ENCODE measurements around the gene LRBA.

Gene LRBA

DNA sequence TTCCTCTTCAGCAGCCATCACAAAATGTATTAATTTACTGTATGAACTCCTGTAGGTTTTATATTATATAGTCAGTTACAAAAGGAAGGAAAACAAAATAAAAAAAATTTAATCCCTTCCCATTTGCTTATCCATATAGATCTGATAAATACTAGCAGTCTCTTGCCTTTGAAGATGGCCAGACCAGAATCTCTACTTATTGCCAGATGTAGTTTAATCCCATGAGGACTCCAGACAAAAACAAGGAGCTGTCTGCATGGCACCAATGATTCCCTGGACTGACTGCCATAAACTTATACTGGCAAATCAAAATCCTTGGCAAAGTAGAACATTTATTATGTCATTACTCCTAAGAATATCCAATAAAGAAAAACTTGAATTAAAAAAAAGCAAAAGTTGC, 656.4 kb downstream of the LRBA start:
- no peak overlapping the region for H3K4me3 ChIP-seq (ENCODE audit: low read length in 2 of 2)
- H3K4me1 ChIP-seq (ENCODE audit: control insufficient read depth, insufficient read depth, low read length): no peaks in the 10 kb centered on the region
- H3K9ac ChIP-seq (ENCODE audit: low read length in 2 of 2): no peak overlapping the region
- no peaks in the 10 kb centered on the region for H3K36me3 ChIP-seq (ENCODE audit: control insufficient read depth in 2 of 2, insufficient read depth in 2 of 2, low read length in 2 of 2)
- no peak overlapping the region for H3K27ac ChIP-seq (ENCODE audit: low read length)
- no peaks in the 10 kb centered on the region for H3K9me3 ChIP-seq (ENCODE audit: control insufficient read depth in 2 of 2, low read length in 2 of 2)
- H3K27me3 ChIP-seq (ENCODE audit: control insufficient read depth in 1 of 2, insufficient read depth in 2 of 2, low read length in 2 of 2): no peaks in the 10 kb centered on the region

DNA sequence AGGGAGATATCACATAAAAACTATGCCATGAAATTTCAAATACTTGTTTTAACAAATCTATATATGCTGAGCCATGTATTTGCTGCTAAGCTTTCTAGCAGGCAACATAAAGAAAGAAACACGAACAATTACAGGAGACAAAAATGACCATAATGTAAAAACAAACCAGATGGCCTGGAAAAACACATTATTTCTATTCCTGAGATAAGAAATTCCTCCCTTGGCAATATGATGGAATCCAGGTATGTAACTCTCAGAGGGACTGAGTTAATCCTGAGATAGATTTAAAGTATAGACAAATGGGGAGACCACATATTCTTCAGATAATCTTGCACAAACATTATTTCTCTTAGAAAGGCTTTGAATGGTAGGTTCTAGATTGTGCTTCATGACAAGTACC, 657.3 kb downstream of the LRBA start:
- Histone ChIP-seq H3K27ac (ENCODE audit: low read length) (no peak overlapping the region), H3K9me3 (ENCODE audit: control insufficient read depth in 2 of 2, low read length in 2 of 2) (no peaks in the 10 kb centered on the region), H3K27me3 (ENCODE audit: control insufficient read depth in 1 of 2, insufficient read depth in 2 of 2, low read length in 2 of 2) (no peaks in the 10 kb centered on the region), H3K9ac (ENCODE audit: low read length in 2 of 2) (no peak overlapping the region), H3K4me1 (ENCODE audit: control insufficient read depth, insufficient read depth, low read length) (no peaks in the 10 kb centered on the region), H3K36me3 (ENCODE audit: control insufficient read depth in 2 of 2, insufficient read depth in 2 of 2, low read length in 2 of 2) (no peaks in the 10 kb centered on the region), H3K4me3 (ENCODE audit: low read length in 2 of 2) (no peak overlapping the region)

DNA sequence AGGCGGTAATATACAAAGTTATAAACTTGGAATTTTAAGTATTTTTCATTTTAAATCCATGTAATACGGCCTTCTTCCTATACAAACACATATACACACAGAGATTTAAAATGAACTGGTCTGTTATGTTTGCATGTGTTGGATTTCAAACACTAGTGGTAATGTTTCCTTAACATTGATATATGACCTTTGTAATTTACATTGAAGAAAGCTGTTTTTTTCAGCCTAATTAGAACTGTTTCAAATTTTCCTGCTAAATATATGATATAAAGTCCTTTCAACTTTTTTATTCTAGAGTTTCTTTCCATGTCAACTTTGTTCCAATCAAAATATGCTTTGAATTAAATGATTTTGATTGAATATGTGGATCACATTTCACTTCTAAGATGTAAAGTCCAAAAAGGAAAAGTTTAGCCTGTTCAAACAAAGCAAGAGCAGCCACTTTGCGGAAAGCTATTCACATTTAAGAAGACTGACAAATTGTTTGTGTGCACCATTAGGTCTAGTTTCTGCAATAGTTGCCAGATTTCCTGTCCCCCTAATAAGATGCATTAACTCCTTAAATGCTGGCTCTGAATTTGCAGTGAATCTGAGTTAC, 659.1 kb downstream of the LRBA start:
- no peak overlapping the region for H3K9ac ChIP-seq (ENCODE audit: low read length in 2 of 2)
- H3K27ac ChIP-seq (ENCODE audit: low read length): no peak overlapping the region
- H3K36me3 ChIP-seq (ENCODE audit: control insufficient read depth in 2 of 2, insufficient read depth in 2 of 2, low read length in 2 of 2): no peaks in the 10 kb centered on the region
- no peaks in the 10 kb centered on the region for H3K9me3 ChIP-seq (ENCODE audit: control insufficient read depth in 2 of 2, low read length in 2 of 2)
- no peak overlapping the region for H3K4me3 ChIP-seq (ENCODE audit: low read length in 2 of 2)
- no peaks in the 10 kb centered on the region for H3K27me3 ChIP-seq (ENCODE audit: control insufficient read depth in 1 of 2, insufficient read depth in 2 of 2, low read length in 2 of 2)
- no peaks in the 10 kb centered on the region for H3K4me1 ChIP-seq (ENCODE audit: control insufficient read depth, insufficient read depth, low read length)

DNA sequence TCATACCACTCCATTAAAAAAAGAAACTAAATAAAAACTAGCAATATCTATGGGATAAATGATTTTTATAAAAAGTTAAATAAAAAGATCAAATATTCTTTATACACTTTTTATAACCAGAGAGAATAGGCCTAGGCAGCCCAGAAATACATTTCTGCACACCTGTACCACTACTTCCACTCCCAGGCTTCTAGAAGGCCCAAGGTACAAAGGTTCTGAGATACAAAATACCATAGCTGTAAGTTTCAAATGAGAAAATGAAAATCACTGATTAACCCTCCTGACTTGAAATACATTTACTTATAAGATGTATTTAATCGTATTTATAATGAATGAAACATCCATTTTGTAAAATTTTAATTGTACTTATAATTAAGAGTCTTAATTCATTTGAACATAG, 659.7 kb downstream of the LRBA start:
- no peak overlapping the region for H3K9ac ChIP-seq (ENCODE audit: low read length in 2 of 2)
- H3K27ac ChIP-seq (ENCODE audit: low read length): no peak overlapping the region
- H3K4me3 ChIP-seq (ENCODE audit: low read length in 2 of 2): no peak overlapping the region
- no peaks in the 10 kb centered on the region for H3K9me3 ChIP-seq (ENCODE audit: control insufficient read depth in 2 of 2, low read length in 2 of 2)
- H3K36me3 ChIP-seq (ENCODE audit: control insufficient read depth in 2 of 2, insufficient read depth in 2 of 2, low read length in 2 of 2): no peaks in the 10 kb centered on the region
- no peaks in the 10 kb centered on the region for H3K27me3 ChIP-seq (ENCODE audit: control insufficient read depth in 1 of 2, insufficient read depth in 2 of 2, low read length in 2 of 2)
- H3K4me1 ChIP-seq (ENCODE audit: control insufficient read depth, insufficient read depth, low read length): no peaks in the 10 kb centered on the region

DNA sequence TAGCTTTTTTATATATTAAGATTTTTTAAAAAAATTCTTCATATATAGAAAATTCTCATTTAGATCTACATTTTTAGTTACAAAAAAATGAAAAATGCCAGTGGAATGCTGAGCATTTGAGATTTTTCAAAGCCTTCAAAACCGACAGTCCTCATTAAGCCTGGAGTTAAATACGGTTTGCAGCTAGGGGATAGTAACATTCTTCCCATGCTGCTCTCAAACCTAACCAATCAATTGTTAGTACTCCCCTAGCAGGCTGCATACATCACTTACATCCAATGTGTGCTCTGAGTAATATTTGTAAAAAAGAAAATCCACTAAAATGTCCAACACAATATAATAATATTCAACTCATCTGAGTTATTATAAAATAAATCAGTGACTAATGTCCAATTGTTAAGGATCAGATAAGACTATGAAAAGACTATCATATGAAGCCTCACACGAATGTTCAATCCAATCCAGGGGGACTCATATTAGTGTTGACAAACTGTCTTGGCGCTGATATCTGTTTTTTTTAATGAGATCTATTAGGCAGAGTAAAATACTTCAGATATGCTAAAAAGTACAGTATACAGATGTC, 660.8 kb downstream of the LRBA start:
- Histone ChIP-seq H3K9ac (ENCODE audit: low read length in 2 of 2) (no peak overlapping the region), H3K9me3 (ENCODE audit: control insufficient read depth in 2 of 2, low read length in 2 of 2) (no peaks in the 10 kb centered on the region), H3K4me3 (ENCODE audit: low read length in 2 of 2) (no peak overlapping the region), H3K36me3 (ENCODE audit: control insufficient read depth in 2 of 2, insufficient read depth in 2 of 2, low read length in 2 of 2) (no peaks in the 10 kb centered on the region), H3K27ac (ENCODE audit: low read length) (no peak overlapping the region), H3K27me3 (ENCODE audit: control insufficient read depth in 1 of 2, insufficient read depth in 2 of 2, low read length in 2 of 2) (no peaks in the 10 kb centered on the region), H3K4me1 (ENCODE audit: control insufficient read depth, insufficient read depth, low read length) (no peaks in the 10 kb centered on the region)

DNA sequence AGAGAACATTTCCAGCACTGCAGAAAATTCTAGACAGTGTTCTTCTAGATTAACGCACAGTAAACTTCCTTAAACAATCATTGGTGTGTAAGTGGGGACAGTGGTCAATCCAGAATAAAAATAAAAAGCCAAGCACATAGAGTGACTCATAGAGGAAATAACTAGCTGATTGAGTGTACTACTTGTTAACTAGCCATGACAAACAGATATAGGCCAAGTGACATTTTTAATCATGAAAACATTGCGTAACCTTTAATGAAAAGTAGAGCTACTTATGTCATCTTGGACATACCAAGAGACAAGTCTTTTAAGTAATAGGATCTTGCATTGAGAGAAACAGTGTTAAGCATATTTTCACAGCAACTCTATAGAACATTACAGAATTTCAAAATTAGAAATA, 667.0 kb downstream of the LRBA start:
- Histone ChIP-seq H3K9ac (ENCODE audit: low read length in 2 of 2) (no peak overlapping the region), H3K4me3 (ENCODE audit: low read length in 2 of 2) (no peak overlapping the region), H3K9me3 (ENCODE audit: control insufficient read depth in 2 of 2, low read length in 2 of 2) (no peaks in the 10 kb centered on the region), H3K4me1 (ENCODE audit: control insufficient read depth, insufficient read depth, low read length) (no peaks in the 10 kb centered on the region), H3K27ac (ENCODE audit: low read length) (no peak overlapping the region), H3K36me3 (ENCODE audit: control insufficient read depth in 2 of 2, insufficient read depth in 2 of 2, low read length in 2 of 2) (no peaks in the 10 kb centered on the region), H3K27me3 (ENCODE audit: control insufficient read depth in 1 of 2, insufficient read depth in 2 of 2, low read length in 2 of 2) (no peaks in the 10 kb centered on the region)

DNA sequence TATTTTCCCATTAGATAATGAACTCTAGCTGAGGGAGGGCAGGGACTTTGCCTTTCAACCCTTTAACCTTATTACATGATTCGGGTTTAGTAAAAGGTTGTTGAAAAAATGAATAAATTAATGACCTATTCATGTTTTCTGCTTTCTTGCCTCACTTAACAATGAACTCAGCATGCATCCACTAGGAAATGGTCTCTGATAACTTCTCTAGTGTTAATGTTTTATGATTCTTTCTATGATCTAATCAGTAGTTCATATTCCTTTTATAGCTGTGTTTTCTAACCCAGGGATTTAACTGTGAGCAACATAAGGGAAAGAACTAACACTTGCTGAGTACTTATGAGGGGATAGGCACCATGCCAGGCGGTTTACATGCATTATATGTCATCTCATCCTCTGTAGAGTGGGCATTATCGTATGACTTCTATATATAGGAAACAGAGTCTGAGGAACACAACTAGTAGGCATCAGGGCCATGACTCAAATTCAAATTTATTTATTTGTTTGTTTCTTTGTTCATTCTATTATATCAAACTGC, 669.8 kb downstream of the LRBA start:
- no peaks in the 10 kb centered on the region for H3K36me3 ChIP-seq (ENCODE audit: control insufficient read depth in 2 of 2, insufficient read depth in 2 of 2, low read length in 2 of 2)
- no peaks in the 10 kb centered on the region for H3K4me1 ChIP-seq (ENCODE audit: control insufficient read depth, insufficient read depth, low read length)
- H3K27ac ChIP-seq (ENCODE audit: low read length): no peak overlapping the region
- no peaks in the 10 kb centered on the region for H3K9me3 ChIP-seq (ENCODE audit: control insufficient read depth in 2 of 2, low read length in 2 of 2)
- no peak overlapping the region for H3K9ac ChIP-seq (ENCODE audit: low read length in 2 of 2)
- no peaks in the 10 kb centered on the region for H3K27me3 ChIP-seq (ENCODE audit: control insufficient read depth in 1 of 2, insufficient read depth in 2 of 2, low read length in 2 of 2)
- no peak overlapping the region for H3K4me3 ChIP-seq (ENCODE audit: low read length in 2 of 2)

DNA sequence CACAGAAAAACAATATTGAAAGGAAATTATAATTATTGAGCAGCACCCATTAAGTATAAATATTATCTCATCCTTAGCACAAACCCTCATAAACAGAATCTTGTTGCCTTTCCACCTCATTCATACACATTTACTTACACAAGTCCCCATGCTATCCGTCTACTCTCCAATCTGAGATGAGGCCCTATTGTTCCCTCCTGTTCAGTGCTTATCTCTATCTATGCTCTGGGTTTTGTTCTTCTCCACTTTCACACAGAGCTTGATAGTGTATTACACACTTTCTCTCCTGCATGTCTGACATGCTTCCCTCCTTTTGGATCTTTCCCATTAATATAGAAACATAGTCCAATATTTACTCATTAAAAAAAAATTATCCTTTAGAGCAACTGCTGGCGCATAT, 671.3 kb downstream of the LRBA start:
- Histone ChIP-seq H3K27me3 (ENCODE audit: control insufficient read depth in 1 of 2, insufficient read depth in 2 of 2, low read length in 2 of 2) (no peaks in the 10 kb centered on the region), H3K4me1 (ENCODE audit: control insufficient read depth, insufficient read depth, low read length) (no peaks in the 10 kb centered on the region), H3K9ac (ENCODE audit: low read length in 2 of 2) (no peak overlapping the region), H3K27ac (ENCODE audit: low read length) (no peak overlapping the region), H3K4me3 (ENCODE audit: low read length in 2 of 2) (no peak overlapping the region), H3K36me3 (ENCODE audit: control insufficient read depth in 2 of 2, insufficient read depth in 2 of 2, low read length in 2 of 2) (no peaks in the 10 kb centered on the region), H3K9me3 (ENCODE audit: control insufficient read depth in 2 of 2, low read length in 2 of 2) (no peaks in the 10 kb centered on the region)

DNA sequence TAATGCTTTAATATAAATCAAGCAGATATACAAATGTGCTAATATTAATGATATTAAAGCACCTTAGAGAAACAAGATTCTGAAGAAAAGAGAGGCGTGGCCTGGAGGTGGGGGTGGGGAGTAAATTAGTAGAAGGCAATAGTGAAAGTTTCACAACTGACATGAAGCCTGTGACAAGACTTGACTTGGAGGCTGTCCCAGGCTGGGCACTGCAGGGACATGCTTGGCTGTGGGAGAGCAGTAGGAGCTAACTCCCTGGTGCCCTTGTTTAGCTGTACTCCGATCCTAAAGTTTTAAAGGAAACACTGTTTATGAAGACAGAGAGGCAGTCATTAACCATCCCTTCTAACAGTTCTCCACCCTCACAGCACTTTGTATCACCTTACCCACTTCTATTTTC, 672.1 kb downstream of the LRBA start:
- H3K27me3 ChIP-seq (ENCODE audit: control insufficient read depth in 1 of 2, insufficient read depth in 2 of 2, low read length in 2 of 2): no peaks in the 10 kb centered on the region
- H3K9ac ChIP-seq (ENCODE audit: low read length in 2 of 2): no peak overlapping the region
- H3K4me1 ChIP-seq (ENCODE audit: control insufficient read depth, insufficient read depth, low read length): peaks cover 3% of the 10 kb centered on the region
- no peaks in the 10 kb centered on the region for H3K36me3 ChIP-seq (ENCODE audit: control insufficient read depth in 2 of 2, insufficient read depth in 2 of 2, low read length in 2 of 2)
- H3K27ac ChIP-seq (ENCODE audit: low read length): no peak overlapping the region
- peak overlapping the region in 1 of 2 donors; percentile 10 for H3K4me3 ChIP-seq (ENCODE audit: low read length in 2 of 2)
- no peaks in the 10 kb centered on the region for H3K9me3 ChIP-seq (ENCODE audit: control insufficient read depth in 2 of 2, low read length in 2 of 2)

DNA sequence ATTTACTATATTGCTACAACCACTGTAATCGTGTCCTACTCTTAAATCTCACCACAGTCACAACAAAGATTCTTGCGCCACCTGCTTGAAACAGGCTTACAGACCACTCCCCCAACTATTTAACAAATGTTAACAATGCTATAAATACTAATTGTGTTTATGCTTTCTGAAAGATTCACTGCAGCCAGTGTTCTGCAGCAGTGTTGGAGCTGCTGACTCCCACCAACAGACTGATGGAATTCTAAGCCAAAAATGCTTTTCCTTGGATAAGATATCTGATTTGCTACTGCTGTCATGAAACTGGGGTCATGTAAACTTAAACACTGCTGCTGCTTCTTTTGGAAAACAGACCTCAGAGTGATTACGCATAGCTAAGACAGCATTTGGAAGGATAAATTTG, 677.4 kb downstream of the LRBA start:
- Histone ChIP-seq H3K27me3 (ENCODE audit: control insufficient read depth in 1 of 2, insufficient read depth in 2 of 2, low read length in 2 of 2) (no peaks in the 10 kb centered on the region), H3K4me3 (ENCODE audit: low read length in 2 of 2) (peak overlapping the region; percentile 5 to 55), H3K36me3 (ENCODE audit: control insufficient read depth in 2 of 2, insufficient read depth in 2 of 2, low read length in 2 of 2) (no peaks in the 10 kb centered on the region), H3K4me1 (ENCODE audit: control insufficient read depth, insufficient read depth, low read length) (peaks cover 8% of the 10 kb centered on the region), H3K27ac (ENCODE audit: low read length) (no peak overlapping the region), H3K9ac (ENCODE audit: low read length in 2 of 2) (no peak overlapping the region), H3K9me3 (ENCODE audit: control insufficient read depth in 2 of 2, low read length in 2 of 2) (no peaks in the 10 kb centered on the region)

DNA sequence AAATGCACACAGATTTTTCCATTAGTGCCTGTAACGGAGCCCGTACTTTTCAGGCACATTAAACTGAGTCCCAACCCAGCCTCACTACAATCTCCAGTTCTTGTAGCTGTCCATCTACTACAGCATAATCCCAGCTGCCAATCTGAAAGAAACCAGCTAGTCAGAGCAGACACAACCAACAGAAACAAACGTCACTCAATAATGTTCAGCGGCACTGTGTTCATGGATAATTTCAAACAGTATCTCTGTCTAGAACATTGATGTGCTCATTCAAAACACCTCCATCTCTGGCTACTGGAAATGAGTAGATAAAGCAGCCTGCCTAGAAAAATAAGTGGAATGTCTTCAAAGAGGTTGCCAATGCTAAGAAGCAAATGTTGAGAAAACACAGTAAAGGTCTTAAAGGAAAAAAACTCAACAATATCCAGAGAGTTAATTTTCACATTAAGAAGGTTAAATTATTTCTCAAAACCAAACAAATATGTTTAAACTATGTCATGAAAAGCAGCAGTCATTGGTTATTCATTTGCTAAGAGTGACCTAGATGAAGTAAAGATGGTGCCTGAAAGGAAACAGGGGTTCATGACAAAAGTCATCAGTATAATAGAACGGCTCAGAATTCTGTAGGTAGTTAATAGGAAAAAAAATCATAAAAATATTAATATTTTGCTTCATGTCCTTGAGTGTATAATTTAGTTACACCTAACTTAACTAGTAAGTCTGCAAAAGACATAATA, 678.2 kb downstream of the LRBA start:
- H3K9ac ChIP-seq (ENCODE audit: low read length in 2 of 2): no peak overlapping the region
- no peaks in the 10 kb centered on the region for H3K36me3 ChIP-seq (ENCODE audit: control insufficient read depth in 2 of 2, insufficient read depth in 2 of 2, low read length in 2 of 2)
- H3K27me3 ChIP-seq (ENCODE audit: control insufficient read depth in 1 of 2, insufficient read depth in 2 of 2, low read length in 2 of 2): no peaks in the 10 kb centered on the region
- peaks cover 8% of the 10 kb centered on the region for H3K4me1 ChIP-seq (ENCODE audit: control insufficient read depth, insufficient read depth, low read length)
- no peaks in the 10 kb centered on the region for H3K9me3 ChIP-seq (ENCODE audit: control insufficient read depth in 2 of 2, low read length in 2 of 2)
- H3K27ac ChIP-seq (ENCODE audit: low read length): no peak overlapping the region
- no peak overlapping the region for H3K4me3 ChIP-seq (ENCODE audit: low read length in 2 of 2)

Data from stomach smooth muscle (tissue), 2 donors.